H1 (cell line): ENCODE results near the gene SNRNP70.

ENCODE experiments used
- CTCF ChIP-seq, 3 experiments: IDR thresholded peaks; 1 replicate in 2 of 3; 2 replicates in 1 of 3; pipeline versions ENCODE4 v1.5.1 to v1.6.1; 2011; ENCODE audit warnings: low read length in 3 of 3, mild to moderate bottlenecking in 3 of 3, inconsistent platforms in 2 of 3, low read depth in 1 of 3, moderate library complexity in 1 of 3; ENCODE audit not compliant: insufficient read depth in 1 of 3; ENCODE audit errors: control extremely low read depth in 1 of 3
- POU5F1 ChIP-seq: IDR thresholded peaks from 2 replicates; pipeline ENCODE4 v1.6.1; 2011; ENCODE audit warnings: low read depth, mild to moderate bottlenecking, low read length, moderate library complexity
- TBP ChIP-seq: IDR thresholded peaks from 2 replicates; pipeline ENCODE4 v1.6.1; 2011; ENCODE audit warnings: low read depth, low read length, improper control_type of control experiment

- TF ChIP-seq TBP (no peak), POU5F1 (no peak), CTCF (IDR thresholded peaks at IDR 0.05; ENCODE audit: control extremely low read depth in 1 of 3, insufficient read depth in 1 of 3, low read depth in 1 of 3, low read length in 3 of 3) (no peak)
Observed at GRCh38 chr19:49094505-49095482, 9.5 kb downstream of the SNRNP70 start.
